ENCODE data around the gene C2CD2.

The C2CD2 gene

DNA sequence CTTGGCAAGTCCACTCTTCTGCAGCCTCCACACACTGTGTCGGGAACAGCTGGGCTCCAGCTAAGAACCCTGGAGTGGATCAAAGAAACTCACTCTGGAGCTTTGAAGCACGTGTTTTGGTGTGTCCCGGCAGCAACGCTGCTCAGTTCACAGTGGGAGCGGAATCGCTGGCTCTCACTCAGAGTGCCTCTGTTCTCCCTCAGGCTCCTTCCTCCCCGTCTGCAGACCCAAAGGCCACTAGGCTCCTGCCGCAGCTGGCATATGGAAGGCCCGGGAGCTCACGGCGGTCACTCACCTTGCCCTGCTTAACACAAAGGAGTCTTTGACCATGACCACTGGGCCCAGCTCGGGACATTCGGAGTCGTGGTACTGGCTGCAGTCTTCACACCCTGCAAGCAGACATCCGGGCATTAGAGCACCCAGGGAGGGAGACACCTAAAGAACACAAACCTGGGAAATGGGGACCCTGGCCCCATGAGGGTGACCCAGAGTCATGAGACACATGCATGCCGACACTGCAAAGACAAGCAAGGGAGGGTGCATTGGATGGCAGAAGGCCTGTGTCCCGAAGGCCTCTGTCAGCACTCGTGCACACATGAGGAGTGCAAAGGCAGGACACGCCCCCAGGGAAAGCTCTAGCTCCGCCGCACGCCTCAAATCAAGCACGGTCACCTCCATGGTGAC lies 94.4 kb downstream of the C2CD2 start:
- Histone ChIP-seq H3K27ac (ENCODE audit: low read length) (no peak overlapping the region), H3K27me3 (ENCODE audit: low read depth, low read length) (no peaks in the 10 kb centered on the region), H3K9ac (ENCODE audit: low read length) (no peak overlapping the region), H3K4me1 (ENCODE audit: low read length) (peaks cover 33% of the 10 kb centered on the region), H3K4me2 (ENCODE audit: low read length) (no peak overlapping the region), H2AFZ (ENCODE audit: low read depth, low read length) (no peak overlapping the region), H3K4me3 (ENCODE audit: low read length) (no peak overlapping the region), H3K79me2 (ENCODE audit: low read length) (no peaks in the 10 kb centered on the region), H4K20me1 (ENCODE audit: insufficient read depth, low read length) (no peaks in the 10 kb centered on the region), H3K36me3 (replicated peaks; ENCODE audit: low read depth, low read length) (no peaks in the 10 kb centered on the region), H3K9me3 (ENCODE audit: insufficient read depth, low read length) (no peaks in the 10 kb centered on the region)
- TF ChIP-seq, protein P1, sequence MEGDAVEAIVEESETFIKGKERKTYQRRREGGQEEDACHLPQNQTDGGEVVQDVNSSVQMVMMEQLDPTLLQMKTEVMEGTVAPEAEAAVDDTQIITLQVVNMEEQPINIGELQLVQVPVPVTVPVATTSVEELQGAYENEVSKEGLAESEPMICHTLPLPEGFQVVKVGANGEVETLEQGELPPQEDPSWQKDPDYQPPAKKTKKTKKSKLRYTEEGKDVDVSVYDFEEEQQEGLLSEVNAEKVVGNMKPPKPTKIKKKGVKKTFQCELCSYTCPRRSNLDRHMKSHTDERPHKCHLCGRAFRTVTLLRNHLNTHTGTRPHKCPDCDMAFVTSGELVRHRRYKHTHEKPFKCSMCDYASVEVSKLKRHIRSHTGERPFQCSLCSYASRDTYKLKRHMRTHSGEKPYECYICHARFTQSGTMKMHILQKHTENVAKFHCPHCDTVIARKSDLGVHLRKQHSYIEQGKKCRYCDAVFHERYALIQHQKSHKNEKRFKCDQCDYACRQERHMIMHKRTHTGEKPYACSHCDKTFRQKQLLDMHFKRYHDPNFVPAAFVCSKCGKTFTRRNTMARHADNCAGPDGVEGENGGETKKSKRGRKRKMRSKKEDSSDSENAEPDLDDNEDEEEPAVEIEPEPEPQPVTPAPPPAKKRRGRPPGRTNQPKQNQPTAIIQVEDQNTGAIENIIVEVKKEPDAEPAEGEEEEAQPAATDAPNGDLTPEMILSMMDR (IDR thresholded peaks at IDR 0.05; ENCODE audit: low read depth, low read length): no peak
- TF ChIP-seq EZH2phosphoT487 (IDR thresholded peaks at IDR 0.05; ENCODE audit: low read depth): no peak

DNA sequence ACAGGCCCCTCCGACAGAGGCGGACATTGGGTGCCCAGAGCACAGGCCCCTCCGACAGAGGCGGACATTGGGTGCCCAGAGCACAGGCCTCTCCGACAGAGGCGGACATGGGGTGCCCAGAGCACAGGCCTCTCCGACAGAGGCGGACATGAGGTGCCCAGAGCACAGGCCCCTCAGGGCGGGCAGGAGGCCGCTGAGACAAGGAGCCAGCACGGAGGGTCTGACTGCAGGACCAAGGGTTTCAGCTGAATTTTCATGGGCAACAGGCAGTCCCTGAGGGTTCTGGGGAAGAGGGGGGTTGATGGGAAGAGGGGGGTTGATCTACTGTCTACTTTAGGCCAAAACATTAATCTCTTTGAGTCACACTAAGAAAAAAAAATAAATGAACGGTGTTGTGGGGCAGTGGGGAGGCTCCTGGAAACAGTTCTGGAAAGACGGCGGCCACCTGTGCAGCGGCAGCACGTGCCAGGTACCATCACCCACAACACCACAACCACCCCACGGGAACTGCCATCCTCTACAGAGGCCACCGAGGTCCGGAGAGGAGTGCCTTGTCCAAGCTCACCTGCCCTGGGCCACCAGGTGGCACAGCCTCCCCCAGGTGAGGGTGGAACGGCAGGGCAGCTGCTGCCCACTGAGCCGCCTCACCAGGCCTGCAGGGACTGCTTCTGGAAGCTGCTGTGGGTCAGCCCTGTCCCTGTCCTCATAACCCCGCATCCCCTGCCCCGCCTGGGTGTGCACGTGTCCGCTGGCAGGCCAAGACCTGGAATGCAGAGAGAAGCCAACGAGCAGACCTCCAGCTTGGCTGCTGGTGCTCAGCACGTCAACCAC lies 95.1 kb downstream of the C2CD2 start:
- no peaks in the 10 kb centered on the region for H4K20me1 ChIP-seq (ENCODE audit: insufficient read depth, low read length)
- no peaks in the 10 kb centered on the region for H3K79me2 ChIP-seq (ENCODE audit: low read length)
- H2AFZ ChIP-seq (ENCODE audit: low read depth, low read length): no peak overlapping the region
- H3K4me3 ChIP-seq (ENCODE audit: low read length): no peak overlapping the region
- H3K27me3 ChIP-seq (ENCODE audit: low read depth, low read length): no peaks in the 10 kb centered on the region
- H3K27ac ChIP-seq (ENCODE audit: low read length): no peak overlapping the region
- H3K4me2 ChIP-seq (ENCODE audit: low read length): no peak overlapping the region
- no peaks in the 10 kb centered on the region for H3K36me3 ChIP-seq (replicated peaks; ENCODE audit: low read depth, low read length)
- TF ChIP-seq, protein P1 (IDR thresholded peaks at IDR 0.05; ENCODE audit: low read depth, low read length): no peak
- no peak for TF ChIP-seq EZH2phosphoT487 (IDR thresholded peaks at IDR 0.05; ENCODE audit: low read depth)
- H3K4me1 ChIP-seq (ENCODE audit: low read length): peaks cover 27% of the 10 kb centered on the region
- H3K9me3 ChIP-seq (ENCODE audit: insufficient read depth, low read length): no peaks in the 10 kb centered on the region
- no peak overlapping the region for H3K9ac ChIP-seq (ENCODE audit: low read length)

DNA sequence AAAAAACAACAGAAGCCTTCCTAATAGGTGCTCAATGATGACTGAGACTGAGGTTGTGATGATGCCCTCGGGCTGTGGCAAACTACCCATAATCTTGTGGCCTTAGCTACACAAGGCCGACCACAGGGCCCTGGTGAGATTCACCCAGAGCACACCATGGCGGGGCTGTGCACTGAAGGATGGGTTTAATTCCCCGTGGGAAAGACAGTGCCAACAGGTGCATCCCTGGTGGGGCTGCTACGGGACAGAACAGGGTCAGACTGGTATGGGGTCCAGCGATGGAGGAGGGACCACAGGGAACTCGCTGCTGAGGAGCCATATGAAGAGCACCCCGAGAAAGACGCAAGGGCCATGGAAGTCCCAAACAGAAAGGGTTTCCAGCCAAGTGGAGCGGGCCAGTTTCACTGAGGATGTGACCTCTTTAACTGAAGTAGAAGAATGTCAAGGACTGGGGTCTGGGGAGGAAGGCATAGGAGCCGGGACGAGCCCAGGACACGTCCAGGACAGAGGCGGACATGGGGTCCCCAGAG lies 96.0 kb downstream of the C2CD2 start:
- Histone ChIP-seq H2AFZ (ENCODE audit: low read depth, low read length) (no peak overlapping the region), H4K20me1 (ENCODE audit: insufficient read depth, low read length) (no peaks in the 10 kb centered on the region), H3K36me3 (replicated peaks; ENCODE audit: low read depth, low read length) (no peaks in the 10 kb centered on the region), H3K9me3 (ENCODE audit: insufficient read depth, low read length) (no peaks in the 10 kb centered on the region), H3K4me3 (ENCODE audit: low read length) (no peak overlapping the region), H3K27me3 (ENCODE audit: low read depth, low read length) (no peaks in the 10 kb centered on the region), H3K4me1 (ENCODE audit: low read length) (peaks cover 18% of the 10 kb centered on the region), H3K27ac (ENCODE audit: low read length) (no peak overlapping the region), H3K79me2 (ENCODE audit: low read length) (no peaks in the 10 kb centered on the region), H3K4me2 (ENCODE audit: low read length) (no peak overlapping the region), H3K9ac (ENCODE audit: low read length) (no peak overlapping the region)
- TF ChIP-seq, protein P1 (IDR thresholded peaks at IDR 0.05; ENCODE audit: low read depth, low read length): no peak
- TF ChIP-seq EZH2phosphoT487 (IDR thresholded peaks at IDR 0.05; ENCODE audit: low read depth): no peak

DNA sequence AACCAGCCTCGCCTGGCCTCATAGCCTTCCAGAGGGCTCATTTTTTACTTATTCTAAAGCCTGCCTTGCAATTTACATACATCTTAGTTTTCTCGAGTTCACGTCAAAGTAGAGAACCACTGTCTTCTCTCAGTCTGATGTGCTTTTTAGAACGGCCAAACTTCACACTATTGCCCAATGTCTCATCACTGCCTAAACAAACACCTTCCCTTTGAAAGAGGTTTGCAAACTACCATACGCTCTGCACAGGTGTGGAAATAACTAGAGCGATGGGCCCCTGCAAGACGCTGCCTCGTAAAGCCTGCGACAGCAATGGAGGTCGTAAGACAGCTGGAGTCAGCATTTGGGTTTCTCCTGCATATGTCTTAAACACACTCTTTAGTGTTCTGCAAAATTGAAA lies 97.2 kb downstream of the C2CD2 start:
- Histone ChIP-seq H3K4me3 (ENCODE audit: low read length) (no peak overlapping the region), H3K79me2 (ENCODE audit: low read length) (no peaks in the 10 kb centered on the region), H3K9ac (ENCODE audit: low read length) (no peak overlapping the region), H3K36me3 (replicated peaks; ENCODE audit: low read depth, low read length) (no peaks in the 10 kb centered on the region), H3K9me3 (ENCODE audit: insufficient read depth, low read length) (no peaks in the 10 kb centered on the region), H3K27me3 (ENCODE audit: low read depth, low read length) (no peaks in the 10 kb centered on the region), H2AFZ (ENCODE audit: low read depth, low read length) (no peak overlapping the region), H3K4me2 (ENCODE audit: low read length) (no peak overlapping the region), H3K27ac (ENCODE audit: low read length) (no peak overlapping the region), H4K20me1 (ENCODE audit: insufficient read depth, low read length) (no peaks in the 10 kb centered on the region), H3K4me1 (ENCODE audit: low read length) (peaks cover 6% of the 10 kb centered on the region)
- no peak for TF ChIP-seq EZH2phosphoT487 (IDR thresholded peaks at IDR 0.05; ENCODE audit: low read depth)
- TF ChIP-seq, protein P1 (IDR thresholded peaks at IDR 0.05; ENCODE audit: low read depth, low read length): no peak
